HepG2 (cell line): Measurements from ENCODE around the gene TMEM107. TPM values are rescaled to one million over a fixed set of nuclear protein-coding genes. Genes with fewer than 3 reads are reported as not detected.

Experiments used
- BCL3 ChIP-seq: sonication (generic); formaldehyde crosslinking; IDR thresholded peaks from 2 replicates; pipeline ENCODE4 v1.5.1; 2020; ENCODE audit warnings: mild to moderate bottlenecking, missing genetic modification reagents, moderate library complexity
- CEBPG ChIP-seq: IDR thresholded peaks from 2 replicates; pipeline ENCODE4 v1.6.1; 2016
- CSRNP2 ChIP-seq: sonication (generic); formaldehyde crosslinking; conservative IDR thresholded peaks from 2 replicates; pipeline ENCODE4 v1.8.0; 2022; ENCODE audit warnings: low read depth, missing genetic modification reagents
- FOXK1 ChIP-seq: sonication (generic); formaldehyde crosslinking; IDR thresholded peaks from 2 replicates; pipeline ENCODE4 v1.4.0; 2020; ENCODE audit warnings: low read depth, missing genetic modification reagents, borderline replicate concordance
- FOXK2 ChIP-seq: fragments of 450-650 bp; IDR thresholded peaks from 2 replicates; pipeline ENCODE4 v1.6.1; 2016
- HHEX ChIP-seq: IDR thresholded peaks from 2 replicates; pipeline ENCODE4 v1.6.1; 2016; ENCODE audit warnings: control low read depth
- KDM1A ChIP-seq: IDR thresholded peaks from 2 replicates; pipeline ENCODE4 v1.6.1; 2016; ENCODE audit warnings: missing compliant biosample characterization
- MAF1 ChIP-seq: sonication (generic); formaldehyde crosslinking; IDR thresholded peaks from 2 replicates; pipeline ENCODE4 v1.5.0; 2020; ENCODE audit warnings: missing genetic modification reagents, borderline replicate concordance
- NFIC ChIP-seq: IDR thresholded peaks from 2 replicates; pipeline ENCODE4 v1.6.1; 2012; ENCODE audit warnings: mild to moderate bottlenecking, low read length, inconsistent platforms
- POLR2A ChIP-seq, 2 experiments: IDR thresholded peaks; 2 replicates each; pipeline ENCODE4 v1.6.1; 2011; ENCODE audit warnings: low read depth in 2 of 2, low read length in 2 of 2, mild to moderate bottlenecking in 1 of 2, moderate library complexity in 1 of 2; ENCODE audit not compliant: insufficient read depth in 1 of 2
- RFX1 ChIP-seq: fragments of 450-650 bp; IDR thresholded peaks from 2 replicates; pipeline ENCODE4 v1.6.1; 2017
- SPEN ChIP-seq: sonication (generic); formaldehyde crosslinking; IDR thresholded peaks from 2 replicates; pipeline ENCODE4 v1.5.1; 2020; ENCODE audit warnings: low read depth, mild to moderate bottlenecking, missing genetic modification reagents
- THAP11 ChIP-seq: IDR thresholded peaks from 2 replicates; pipeline ENCODE4 v1.6.1; 2016; ENCODE audit warnings: missing biosample characterization, missing genetic modification reagents
- XRCC5 ChIP-seq: fragments of 200-400 bp; formaldehyde crosslinking; optimal IDR thresholded peaks from 2 replicates; pipeline ENCODE3; 2017; ENCODE audit warnings: mild to moderate bottlenecking, low read length
- ZBTB49 ChIP-seq: sonication (generic); formaldehyde crosslinking; IDR thresholded peaks from 2 replicates; pipeline ENCODE4 v1.4.0; 2020; ENCODE audit warnings: missing genetic modification reagents, borderline replicate concordance
- ZNF407 ChIP-seq: sonication (generic); formaldehyde crosslinking; IDR thresholded peaks from one replicate; pipeline ENCODE4 v1.5.1; 2020; ENCODE audit warnings: mild to moderate bottlenecking, missing genetic modification reagents; ENCODE audit errors: not compliant biosample characterization
- ZNF569 ChIP-seq: sonication (generic); formaldehyde crosslinking; IDR thresholded peaks from 2 replicates; pipeline ENCODE4 v1.5.0; 2020; ENCODE audit warnings: mild to moderate bottlenecking, missing genetic modification reagents, moderate library complexity, borderline replicate concordance
- polyA plus RNA-seq, 8 experiments: library from polyadenylated mRNA; depleted of rRNA in 3 of 8; stranded (reverse) in 7 of 8; unstranded in 1 of 8; fragments of >200 nt; fragmentation: Illumina TruSeq in 4 of 8; extraction: Trizol in 4 of 8; gene quantifications; 2 replicates each; pipeline versions ENCODE4 v1.2.1 to v1.2.3, GENCODE V29; 2011 to 2016; ENCODE audit warnings: low read depth in 4 of 8, missing spikeins in 1 of 8, mixed read lengths in 1 of 8; ENCODE audit not compliant: insufficient read depth in 1 of 8
- total RNA-seq, 5 experiments: library from RNA; depleted of rRNA; stranded (reverse); fragments of >200 nt; fragmentation: Illumina TruSeq; extraction: Trizol; gene quantifications; 2 replicates each; pipeline ENCODE4 v1.2.3, GENCODE V29; 2016; ENCODE audit warnings: low read depth in 1 of 5

The TMEM107 gene
- total and polyA plus RNA-seq, 2 of the 13 experiments (the other 11 are each of a cell fraction or from before 2014, with no cell fraction given) = 7.2 to 15.3 TPM

- TF ChIP-seq CSRNP2 (no peak), FOXK1 (CRISPR knock-in tag) (peak; percentile 30; the same call in 1 of the 2 replicates), MAF1 (CRISPR knock-in tag) (peak; percentile 98), ZNF407 (CRISPR knock-in tag) (no peak), XRCC5 (no peak), ZBTB49 (no peak), BCL3 (no peak), RFX1 (no peak), CEBPG (peak; percentile 34), FOXK2 (no peak; the same call in 1 of the 2 replicates), SPEN (CRISPR knock-in tag) (0 out of 2 replicates have a peak, but pooled peaks have one; percentile 48), THAP11 (CRISPR knock-in tag) (peak; percentile 34), POLR2A (IDR thresholded peaks at IDR 0.05; ENCODE audit: insufficient read depth in 1 of 2, low read depth in 2 of 2, low read length in 2 of 2) (no peak), KDM1A (CRISPR knock-in tag) (peak; percentile 35; the same call in 1 of the 2 replicates), NFIC (0 out of 2 replicates have a peak, but pooled peaks have one; percentile 47), ZNF569 (0 out of 2 replicates have a peak, but pooled peaks have one; percentile 63), HHEX (CRISPR knock-in tag) (no peak)
These were observed 10.8 kb upstream of the TMEM107 start (continued) for GRCh38 chr17:8186787-8187516.
